Stimulated activated CD4-positive, alpha-beta T cell treated with anti-CD3 and anti-CD28 coated beads, Interleukin-15, amount 100 ng/mL, for 48 hours (primary cell): ENCODE measurements around the gene EDNRA.
"Not testable (repeated sequence)": the region's sequence is repeated elsewhere in the genome, so short reads cannot be mapped to it uniquely, and the experiment has no call there.

Source experiments
- DNase-seq, 2 donors: peaks; one replicate each; pipeline ENCODE4 v3.0.0-alpha.2; 2020; ENCODE audit warnings: low read depth in 2 of 2

Gene EDNRA

DNA sequence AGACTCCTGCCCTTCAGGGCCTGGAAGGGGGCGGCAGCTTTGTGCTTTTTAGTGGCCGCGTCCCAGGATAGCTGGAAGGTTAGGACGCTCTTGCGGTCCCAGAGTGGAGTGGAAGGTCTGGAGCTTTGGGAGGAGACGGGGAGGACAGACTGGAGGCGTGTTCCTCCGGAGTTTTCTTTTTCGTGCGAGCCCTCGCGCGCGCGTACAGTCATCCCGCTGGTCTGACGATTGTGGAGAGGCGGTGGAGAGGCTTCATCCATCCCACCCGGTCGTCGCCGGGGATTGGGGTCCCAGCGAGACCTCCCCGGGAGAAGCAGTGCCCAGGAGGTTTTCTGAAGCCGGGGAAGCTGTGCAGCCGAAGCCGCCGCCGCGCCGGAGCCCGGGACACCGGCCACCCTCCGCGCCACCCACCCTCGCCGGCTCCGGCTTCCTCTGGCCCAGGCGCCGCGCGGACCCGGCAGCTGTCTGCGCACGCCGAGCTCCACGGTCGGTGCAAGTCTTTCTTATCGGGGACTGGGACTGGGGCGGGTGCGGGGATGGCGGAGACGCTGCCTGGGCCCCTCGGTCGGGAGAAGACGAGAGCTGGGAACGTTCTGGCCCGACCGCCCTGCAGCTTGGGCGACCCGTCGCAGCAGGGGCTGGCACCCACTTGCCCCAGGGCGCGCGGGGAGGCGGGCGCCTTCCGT is at the start of gene EDNRA:
TSS of gene EDNRA (plus strand) at position 207 of the 686 bp plus-strand sequence. CDS start 4,585 bp downstream, outside the sequence.
- DNase-seq = no peak

DNA sequence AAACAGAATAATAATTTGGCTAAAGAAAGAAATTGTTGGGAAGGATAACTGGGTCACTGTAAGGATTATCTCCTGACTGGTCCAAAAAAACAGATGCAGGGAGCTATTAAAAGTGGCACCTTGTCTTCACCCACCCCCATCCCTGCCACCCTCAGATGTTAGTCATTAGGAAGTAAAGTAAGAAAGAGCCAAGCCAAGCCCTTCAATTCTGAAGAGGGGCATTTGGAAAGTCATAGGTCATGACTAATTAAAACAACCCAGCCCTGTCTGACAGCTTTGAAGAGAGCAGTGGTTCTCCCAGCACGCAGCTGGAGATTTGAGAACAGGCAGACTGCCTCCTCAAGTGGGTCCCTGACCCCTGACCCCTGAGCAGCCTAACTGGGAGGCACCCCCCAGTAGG is 46.5 kb upstream of the EDNRA start:
- not testable (repeated sequence) for DNase-seq

DNA sequence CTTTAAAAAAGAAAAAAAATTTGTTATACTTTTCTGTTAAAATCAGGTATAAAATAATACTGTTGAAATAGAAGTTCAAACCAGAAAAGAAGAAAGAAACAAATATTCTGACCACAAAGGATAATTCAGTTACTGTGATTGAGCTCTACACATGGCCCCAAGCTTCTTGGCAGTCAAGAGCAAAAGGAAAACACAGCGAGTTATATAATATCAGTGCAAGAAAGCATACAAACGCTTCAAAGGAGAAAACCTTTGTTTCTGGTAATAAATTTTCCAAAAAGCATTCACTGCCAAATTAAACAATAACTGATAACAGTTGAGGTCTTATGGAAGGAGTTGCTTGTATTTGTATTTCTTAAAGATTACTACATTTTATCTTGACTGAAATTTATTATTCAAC is 40.5 kb upstream of the EDNRA start:
- no peak for DNase-seq

DNA sequence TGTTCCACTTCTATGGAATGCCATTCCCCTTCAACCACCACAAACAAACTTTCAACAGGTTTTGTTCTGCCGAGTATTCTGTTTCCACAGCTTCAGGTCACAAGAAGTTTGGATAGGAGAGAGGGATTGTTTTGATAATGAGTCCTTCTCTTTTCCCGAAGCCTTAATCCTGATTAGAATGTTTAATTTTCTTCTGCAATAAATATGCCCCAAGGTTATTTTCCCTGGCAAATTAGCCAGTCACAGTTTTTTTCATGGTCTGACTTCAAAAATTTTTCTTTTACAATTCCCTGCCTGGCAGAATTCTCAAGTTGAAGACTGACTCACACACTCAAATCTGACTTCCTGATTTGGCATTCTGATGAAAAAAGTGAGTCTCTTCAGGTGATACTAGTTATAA is 33.1 kb upstream of the EDNRA start:
- DNase-seq = no peak

DNA sequence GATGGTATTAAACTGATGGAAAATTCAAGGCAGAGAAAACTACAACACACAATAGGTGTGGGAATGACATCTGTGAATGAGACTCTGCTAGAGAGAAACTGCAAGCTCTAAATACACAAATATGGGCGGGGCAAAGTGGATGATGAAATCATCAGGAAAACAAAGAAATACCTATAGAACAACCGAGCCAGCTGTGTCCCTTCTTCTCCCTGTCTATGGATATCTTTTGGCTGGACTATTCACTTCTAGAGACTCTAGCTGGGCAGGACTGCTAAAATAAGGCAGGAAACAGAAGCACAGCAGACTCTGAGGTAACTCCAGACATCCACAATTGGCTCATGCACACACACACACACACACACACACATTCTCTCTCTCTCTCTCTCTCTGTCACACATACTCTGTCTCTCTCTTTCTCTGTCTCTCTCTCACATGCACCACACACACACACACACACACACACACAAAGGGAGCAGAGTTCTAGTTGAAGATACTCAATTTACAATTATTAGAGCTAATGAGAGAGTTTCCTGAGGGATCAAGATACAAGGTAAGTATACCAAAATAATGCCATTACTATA is 27.2 kb upstream of the EDNRA start:
- DNase-seq = no peak

DNA sequence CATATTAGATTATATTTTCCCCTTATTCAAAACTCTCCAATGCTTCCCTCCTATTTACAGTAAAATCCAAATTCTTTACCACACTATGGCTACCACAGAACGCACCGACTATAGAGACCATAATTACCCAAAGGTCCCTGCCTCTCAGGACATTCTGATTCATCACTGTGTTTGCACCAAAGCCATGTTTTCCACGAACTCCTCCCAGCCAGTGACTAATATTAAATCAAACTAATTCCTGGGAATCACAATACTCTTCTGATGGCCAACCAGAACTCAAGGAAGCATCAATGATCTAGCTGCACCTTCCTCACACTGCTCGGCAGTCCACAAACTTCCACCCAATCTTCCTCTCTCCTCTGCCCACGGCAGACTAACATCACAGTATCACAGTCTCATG is 24.2 kb upstream of the EDNRA start:
- no peak for DNase-seq

DNA sequence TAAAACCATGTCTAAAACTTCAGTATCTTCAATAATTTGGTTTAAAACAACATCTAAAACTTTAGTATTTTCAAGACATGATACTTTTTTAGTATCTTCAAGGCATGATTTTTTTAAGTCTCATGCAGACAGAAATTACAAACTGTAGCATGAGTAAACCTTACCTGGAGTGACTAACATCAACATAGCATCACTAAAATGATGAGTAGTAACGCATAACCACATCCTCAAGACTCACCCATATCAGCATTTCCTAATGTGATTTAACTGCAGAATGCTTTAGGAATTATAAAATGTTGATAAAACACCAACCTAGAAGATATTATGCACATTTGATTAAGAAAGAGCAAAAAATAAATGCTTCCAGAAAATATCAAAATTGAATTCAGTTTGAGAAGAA is 19.7 kb upstream of the EDNRA start:
- no peak for DNase-seq

DNA sequence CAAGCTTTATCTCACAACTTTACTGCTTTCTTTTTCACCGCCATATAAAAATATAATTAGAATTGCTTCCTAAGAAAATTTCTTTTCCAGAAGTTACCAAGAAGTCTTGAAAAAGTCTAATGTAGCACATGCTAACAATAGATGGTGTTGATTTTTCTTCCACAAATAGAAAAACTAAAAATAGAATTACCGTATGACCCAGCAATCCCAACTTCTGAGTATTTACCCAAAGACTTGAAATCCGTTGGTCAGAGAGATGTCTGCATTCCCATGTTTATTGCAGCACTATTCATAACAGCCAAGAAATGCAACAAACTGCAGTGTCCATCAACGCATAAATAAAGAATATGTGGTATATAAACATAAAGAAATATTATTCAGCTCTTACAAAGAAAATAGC is 17.8 kb upstream of the EDNRA start:
- DNase-seq = no peak

DNA sequence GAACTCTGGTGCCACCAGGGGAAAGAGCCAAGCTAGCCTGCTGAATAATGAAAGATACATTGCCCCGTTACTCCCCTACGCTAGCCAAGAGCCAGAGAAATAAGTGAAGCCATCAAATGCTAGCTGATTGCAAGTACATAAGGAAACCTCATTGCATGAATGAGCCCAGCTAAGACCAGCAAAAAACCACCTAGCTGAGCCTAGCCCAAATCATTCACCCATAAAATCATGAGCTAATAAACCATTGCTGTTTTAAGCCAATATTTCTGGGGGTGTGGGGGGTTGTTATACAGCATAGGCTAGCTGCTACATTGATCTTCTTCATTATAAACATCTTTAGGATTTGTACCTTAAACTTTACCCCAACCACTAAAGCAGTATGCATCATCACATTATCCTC is 15.4 kb upstream of the EDNRA start:
- DNase-seq = no peak

DNA sequence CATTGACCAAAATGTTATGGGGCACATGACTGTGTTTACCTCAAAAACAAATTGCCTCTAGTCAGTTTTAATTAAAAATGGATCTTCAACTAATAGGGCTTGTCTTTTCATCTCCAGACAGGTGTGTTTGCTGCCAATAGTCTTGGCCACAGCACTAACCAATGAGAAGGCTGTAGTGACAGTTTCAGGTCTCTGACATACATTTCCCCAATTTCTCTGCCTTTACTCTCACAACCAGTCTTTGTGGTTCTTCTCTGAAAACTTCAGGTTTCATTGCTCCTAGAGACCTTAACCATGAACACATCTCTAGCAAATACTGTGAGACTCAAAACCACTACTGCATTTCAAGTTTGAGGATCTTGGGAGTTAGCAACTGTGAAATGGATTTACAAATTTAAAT is 3.5 kb upstream of the EDNRA start:
- DNase-seq = no peak

DNA sequence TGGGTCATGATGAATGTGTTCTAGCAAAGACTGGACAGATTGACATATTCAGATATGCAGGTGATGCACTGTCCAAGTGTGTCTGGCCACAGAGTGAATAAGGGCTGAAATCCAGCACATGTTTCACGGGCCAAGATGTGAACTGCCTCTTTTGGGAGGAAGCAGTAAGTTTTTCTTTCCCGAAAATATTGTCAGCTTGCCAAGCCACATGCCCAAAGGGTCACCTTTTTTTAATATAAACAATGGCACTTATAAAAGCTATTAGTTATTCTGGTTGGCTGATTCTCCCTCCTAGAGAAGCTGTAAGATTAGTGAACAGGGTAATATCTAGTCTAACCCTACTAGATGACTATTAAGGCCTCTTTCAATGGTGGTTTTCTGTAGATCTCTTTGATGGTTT is 1.5 kb upstream of the EDNRA start:
- no peak for DNase-seq

DNA sequence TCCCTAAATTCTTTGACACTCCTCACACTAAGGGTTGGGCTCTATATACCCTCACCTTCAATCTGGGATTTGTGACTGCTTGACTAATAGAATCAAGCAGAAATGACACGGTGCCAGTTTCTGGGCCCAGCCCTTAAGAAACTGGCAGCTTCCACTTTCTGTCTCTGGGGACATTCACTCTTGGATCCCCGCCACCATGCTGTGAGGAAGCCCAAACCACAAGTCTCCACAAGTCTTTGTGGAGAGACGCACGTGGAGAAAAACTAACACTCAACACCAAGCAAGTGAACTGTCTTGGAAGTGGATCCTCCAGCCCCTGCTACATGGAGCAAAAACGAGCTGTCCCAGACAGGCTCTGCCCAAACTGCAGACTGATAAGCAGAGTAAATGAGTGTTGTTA is 1.1 kb upstream of the EDNRA start:
- no peak for DNase-seq

DNA sequence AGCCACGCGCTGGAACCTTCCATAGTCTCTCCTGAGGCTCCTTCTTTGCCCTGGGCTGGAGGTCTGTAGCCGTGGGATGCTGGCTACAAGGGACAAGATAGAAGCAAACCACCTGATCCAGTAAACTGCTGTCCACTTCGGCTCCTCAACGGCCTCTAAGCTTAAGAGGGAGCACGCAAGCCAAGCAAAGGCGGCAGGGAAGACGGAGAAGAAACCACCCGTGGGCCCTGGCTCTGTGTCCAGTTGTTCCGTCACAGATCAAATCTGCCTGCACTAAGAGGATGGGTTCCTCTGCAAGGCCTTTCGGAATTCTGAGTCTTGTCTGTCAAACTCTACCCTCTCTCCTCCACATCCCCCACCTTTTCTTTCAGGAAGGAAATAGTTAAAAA is 401 bp upstream of the EDNRA start:
- no peak for DNase-seq

DNA sequence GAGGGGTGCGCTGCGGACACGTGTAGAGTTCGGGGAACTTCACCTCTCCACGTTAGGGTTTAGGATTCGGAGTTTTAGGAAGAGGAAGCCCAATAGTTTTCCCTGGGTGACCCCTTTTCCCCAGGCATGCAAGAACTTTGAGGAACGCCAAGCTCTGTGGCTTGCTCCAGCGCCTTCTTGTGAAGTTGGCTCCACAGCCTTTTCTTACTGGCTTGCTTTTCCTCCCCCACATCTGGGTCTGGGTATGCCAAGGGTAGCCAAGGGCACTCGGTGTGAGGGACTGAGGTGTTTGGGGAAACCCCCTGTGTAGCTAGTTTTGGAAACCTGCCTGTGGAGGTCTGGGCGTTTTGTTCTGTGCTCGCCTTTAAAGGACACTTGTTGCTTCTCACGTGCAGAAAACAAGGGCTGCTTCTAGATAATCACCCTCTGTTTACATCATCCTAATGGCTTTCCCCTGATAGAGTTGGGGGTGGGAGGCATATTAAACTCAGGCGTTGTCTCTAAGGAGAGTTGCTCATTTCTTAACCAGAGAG is 746 bp downstream of the EDNRA start:
- no peak for DNase-seq

DNA sequence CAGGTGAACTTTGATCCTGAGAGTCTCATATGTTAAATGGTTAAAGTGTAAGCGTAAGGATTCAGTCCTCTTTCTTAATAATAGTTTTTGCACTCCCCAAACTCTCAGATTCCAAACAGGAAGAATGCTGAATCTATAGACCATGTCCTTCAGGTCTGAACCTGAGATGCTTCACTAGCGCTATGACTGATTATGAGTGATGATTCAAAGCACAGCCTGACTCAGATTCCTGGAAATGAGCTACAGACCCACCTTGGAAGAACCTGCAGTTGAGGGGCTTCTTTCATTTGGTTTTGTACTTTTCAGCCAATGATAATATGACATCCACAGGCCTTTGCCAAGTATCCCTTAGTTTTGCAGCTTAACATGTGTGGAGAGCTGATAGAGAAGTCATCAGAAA is 1.4 kb downstream of the EDNRA start:
- no peak for DNase-seq

DNA sequence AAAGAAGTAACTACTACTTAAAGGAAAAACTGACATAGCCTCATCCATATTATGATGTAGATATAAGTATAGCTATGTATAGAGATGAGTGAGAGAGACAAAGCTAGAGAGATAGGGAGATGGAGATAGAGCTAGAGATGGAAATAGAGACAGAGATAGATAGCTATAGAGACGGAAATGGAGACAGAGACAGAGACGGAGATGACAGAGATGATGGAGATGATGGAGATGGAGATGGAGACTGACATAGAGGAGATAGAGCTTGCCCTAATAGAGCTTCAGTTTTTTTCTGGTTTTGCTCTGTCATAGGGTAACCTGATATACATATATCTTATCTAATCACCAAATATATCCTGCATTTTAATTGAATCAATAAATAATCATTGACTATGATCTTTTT is 4.3 kb downstream of the EDNRA start:
- DNase-seq = no peak

DNA sequence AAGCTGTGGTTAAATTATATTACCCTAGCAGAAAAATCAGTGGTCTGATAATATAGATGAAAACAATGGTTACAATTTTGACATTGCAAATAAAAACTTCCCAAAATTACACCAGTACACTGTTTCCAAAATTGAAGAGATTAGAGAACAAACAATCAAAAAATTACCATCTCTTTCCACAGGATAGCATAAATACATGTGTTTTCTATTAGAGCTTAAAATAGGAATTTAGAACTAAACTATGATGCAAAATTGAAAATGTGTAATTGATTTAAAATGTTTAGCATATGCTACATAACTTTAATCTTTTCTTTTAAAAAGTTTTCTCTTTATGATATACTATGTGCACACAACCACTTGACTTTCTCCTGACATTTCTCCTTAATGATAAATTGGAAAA is 6.7 kb downstream of the EDNRA start:
- DNase-seq = no peak

DNA sequence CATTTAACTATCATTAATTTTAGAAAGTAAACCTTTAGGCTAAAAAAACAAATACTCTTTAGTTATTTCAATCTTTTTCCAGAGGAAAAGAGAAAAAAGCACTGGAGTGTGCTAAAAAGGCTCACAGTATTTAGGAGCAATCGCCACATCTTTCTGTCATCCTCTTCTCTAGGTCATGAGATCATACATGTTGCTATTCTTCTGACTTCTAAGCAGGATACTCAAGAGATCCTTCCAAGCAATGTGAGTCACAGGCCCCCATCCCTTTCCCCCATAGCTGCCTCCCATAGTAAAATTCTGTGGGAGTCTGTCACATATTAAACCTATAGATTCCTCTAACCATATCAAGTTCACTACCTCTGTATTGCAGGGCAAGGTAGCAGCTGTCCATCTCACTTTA is 7.7 kb downstream of the EDNRA start:
- DNase-seq = no peak

DNA sequence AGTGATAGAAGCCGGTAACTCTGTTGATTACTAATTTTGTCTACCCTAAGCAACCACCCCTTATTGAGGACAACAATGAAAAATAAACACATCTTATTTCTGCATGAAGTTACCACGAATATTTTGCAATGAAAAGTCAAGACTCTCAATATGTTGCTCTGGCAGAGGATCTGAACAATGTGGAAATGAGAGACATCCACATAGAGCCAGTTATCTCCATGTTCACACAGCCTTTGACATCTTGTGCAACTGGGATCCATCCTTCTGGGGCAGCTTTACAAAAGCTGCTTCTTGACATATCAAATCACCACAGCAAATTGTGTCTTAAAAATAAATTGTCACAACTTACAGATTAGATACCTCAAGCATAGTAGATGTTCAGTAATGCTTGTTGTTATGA is 10.2 kb downstream of the EDNRA start:
- DNase-seq = no peak

DNA sequence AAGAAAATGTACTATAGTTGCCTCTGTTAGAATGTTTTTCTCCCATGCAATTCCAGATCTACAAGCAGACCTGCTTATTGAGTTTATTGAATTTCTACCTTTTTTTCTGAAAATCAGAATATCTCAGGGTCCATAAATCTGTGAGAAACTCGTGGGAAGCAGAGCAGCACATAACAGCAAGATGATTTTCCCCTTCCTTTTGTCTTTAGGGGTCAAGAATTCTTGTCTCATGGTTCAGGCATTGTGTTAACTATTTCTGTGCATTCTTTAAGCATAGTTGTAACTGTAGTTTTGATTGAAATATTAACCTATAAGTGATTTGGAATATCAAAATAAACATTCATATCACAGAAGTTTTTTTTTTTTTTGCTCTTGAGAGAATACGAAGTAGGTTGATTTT is 11.4 kb downstream of the EDNRA start:
- no peak for DNase-seq

DNA sequence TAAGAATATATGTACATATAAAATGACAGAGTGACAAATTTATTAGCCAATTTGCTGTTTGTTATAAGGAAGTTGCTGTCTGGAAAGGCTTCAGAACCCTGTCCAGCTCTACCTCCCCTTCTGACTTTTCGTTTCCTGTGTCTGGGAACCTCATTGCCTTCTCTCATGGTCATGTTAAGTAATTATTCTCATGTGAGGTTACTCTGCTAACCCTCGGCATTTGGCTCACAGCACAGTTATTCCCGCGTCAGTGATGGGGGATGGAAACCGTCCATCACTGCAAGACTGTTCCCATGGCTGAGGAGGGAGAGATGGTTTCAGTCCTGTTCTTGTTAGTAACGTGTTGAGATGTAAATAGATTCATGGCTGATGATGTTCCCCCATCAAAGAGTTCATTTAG is 11.9 kb downstream of the EDNRA start:
- DNase-seq = no peak

DNA sequence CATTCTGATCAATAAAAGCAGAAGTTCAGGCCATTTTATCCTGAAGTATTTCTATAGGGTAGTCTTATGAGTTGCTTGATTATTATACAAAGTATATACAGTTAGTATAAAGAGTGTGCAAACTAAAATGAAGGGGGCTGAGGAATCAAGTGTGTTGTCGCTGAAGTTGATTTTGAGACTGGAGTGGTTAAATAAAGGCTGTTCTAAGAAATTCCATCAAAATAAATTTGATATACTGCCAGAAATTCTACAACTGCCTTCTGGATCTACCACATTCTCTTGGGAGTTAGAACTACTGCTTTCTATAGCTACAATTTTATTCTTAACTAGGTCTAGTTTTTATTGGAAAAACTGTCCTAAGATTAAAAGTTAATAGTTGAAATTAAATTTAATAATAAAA is 12.4 kb downstream of the EDNRA start:
- no peak for DNase-seq

DNA sequence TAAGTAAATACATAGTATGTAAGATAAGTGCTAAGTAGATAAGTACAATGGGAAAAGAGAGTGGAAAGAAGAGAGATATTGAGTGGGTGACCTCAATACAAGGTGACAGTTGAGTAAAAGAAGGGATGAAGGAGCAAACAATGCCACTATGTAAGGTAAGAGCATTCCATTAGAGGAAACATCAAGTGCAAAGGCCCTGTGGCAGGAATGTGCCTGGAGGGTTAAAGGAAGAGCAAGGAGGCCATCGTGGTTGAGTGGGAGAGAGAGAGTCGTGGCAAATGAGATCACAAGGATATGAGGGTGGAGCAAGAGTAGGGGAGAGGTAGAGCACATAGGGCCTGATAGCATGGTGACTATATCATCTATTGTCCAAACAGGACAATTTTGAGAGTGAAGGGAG is 13.4 kb downstream of the EDNRA start:
- no peak for DNase-seq

DNA sequence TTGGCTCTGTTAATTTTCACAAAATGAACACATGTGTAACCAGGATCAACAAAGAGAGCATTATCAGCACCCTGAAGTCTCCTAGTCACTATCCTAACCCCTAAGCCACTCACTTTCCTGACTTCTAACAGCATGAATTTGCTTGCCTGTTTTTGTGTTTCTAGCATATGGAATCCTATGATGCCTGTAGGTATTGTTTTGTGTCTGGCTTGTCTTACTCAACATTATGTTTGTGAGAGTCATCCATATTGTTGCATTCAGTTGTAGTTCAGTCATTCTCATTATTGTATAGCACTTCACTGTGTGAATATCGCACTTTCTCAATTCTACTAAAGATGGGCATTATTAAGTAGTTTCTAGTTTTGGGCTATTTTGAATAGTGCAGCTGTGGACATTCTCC is 15.6 kb downstream of the EDNRA start:
- no peak for DNase-seq
